ENCODE measurements around the gene CCDC14. TPM values are rescaled to one million over a fixed set of nuclear protein-coding genes. Genes with fewer than 3 reads are reported as not detected.

Gene CCDC14
- total and polyA plus RNA-seq, 2 experiments from 2014 or later: 23.2 to 39.0 TPM

- Histone ChIP-seq H4K20me1 (ENCODE audit: insufficient read depth) (no peaks in the 10 kb centered on the region), H3K4me3 (no peak overlapping the region), H3K9ac (no peak overlapping the region), H3K27me3 (replicated peaks; ENCODE audit: insufficient read depth) (no peaks in the 10 kb centered on the region), H3K9me3 (ENCODE audit: low read depth) (no peaks in the 10 kb centered on the region), H3K79me2 (ENCODE audit: insufficient read depth) (peaks cover 100% of the 10 kb centered on the region), H2AFZ (no peak overlapping the region), H3K9me2 (ENCODE audit: insufficient read depth) (no peaks in the 10 kb centered on the region), H3F3A (ENCODE audit: insufficient read depth) (0 out of 2 replicates have a peak, but pooled peaks cover 4% of the 10 kb centered on the region), H3K36me3 (ENCODE audit: low read depth) (peaks cover 29% of the 10 kb centered on the region), H3K27ac (no peak overlapping the region), H3K4me2 (ENCODE audit: unreplicated experiment) (no peak overlapping the region), H3K4me1 (ENCODE audit: insufficient read depth) (peaks cover 17% of the 10 kb centered on the region)
- in situ Hi-C loops (cut with MboI): no loop called here
- 83 to 84% methylated on average over 7 of the region's 7 CpGs for WGBS, 2 experiments (ENCODE audit: low coverage in 1 of 2, low lambda C conversion rate in 2 of 2, missing lambda C conversion rate in 2 of 2)
- DNase-seq: no peak
- TF ChIP-seq EZH2phosphoT487 (IDR thresholded peaks at IDR 0.05; ENCODE audit: insufficient read depth, low read depth) (no peak), EZH2 (IDR thresholded peaks at IDR 0.05; ENCODE audit: insufficient read depth, poor library complexity, severe bottlenecking) (no peak)
Observed at GRCh38 chr3:123878807-123879206, 82.2 kb downstream of the CCDC14 start.

GRCh38 chr3:123877965-123878364, 83.1 kb downstream of the CCDC14 start:
- no peak overlapping the region for H3K4me3 ChIP-seq
- TF ChIP-seq EZH2phosphoT487 (IDR thresholded peaks at IDR 0.05; ENCODE audit: insufficient read depth, low read depth) (no peak), EZH2 (IDR thresholded peaks at IDR 0.05; ENCODE audit: insufficient read depth, poor library complexity, severe bottlenecking) (no peak)
- H3K9me3 ChIP-seq (ENCODE audit: low read depth): no peaks in the 10 kb centered on the region
- H3K9me2 ChIP-seq (ENCODE audit: insufficient read depth): no peaks in the 10 kb centered on the region
- 0 out of 2 replicates have a peak, but pooled peaks cover 4% of the 10 kb centered on the region for H3F3A ChIP-seq (ENCODE audit: insufficient read depth)
- H3K27ac ChIP-seq: no peak overlapping the region
- H4K20me1 ChIP-seq (ENCODE audit: insufficient read depth): no peaks in the 10 kb centered on the region
- in situ Hi-C loops (cut with MboI): no loop called here
- H3K4me1 ChIP-seq (ENCODE audit: insufficient read depth): peaks cover 17% of the 10 kb centered on the region
- H2AFZ ChIP-seq: no peak overlapping the region
- 91 to 95% methylated on average over 4 of the region's 4 CpGs for WGBS, 2 experiments (ENCODE audit: low coverage in 1 of 2, low lambda C conversion rate in 2 of 2, missing lambda C conversion rate in 2 of 2)
- peaks cover 30% of the 10 kb centered on the region for H3K36me3 ChIP-seq (ENCODE audit: low read depth)
- H3K27me3 ChIP-seq (replicated peaks; ENCODE audit: insufficient read depth): no peaks in the 10 kb centered on the region
- no peak for DNase-seq
- peaks cover 100% of the 10 kb centered on the region for H3K79me2 ChIP-seq (ENCODE audit: insufficient read depth)
- no peak overlapping the region for H3K4me2 ChIP-seq (ENCODE audit: unreplicated experiment)
- H3K9ac ChIP-seq: no peak overlapping the region

GRCh38 chr3:123877466-123877865, 83.6 kb downstream of the CCDC14 start:
- H3K27ac ChIP-seq: no peak overlapping the region
- H3F3A ChIP-seq (ENCODE audit: insufficient read depth): no peaks in the 10 kb centered on the region
- H4K20me1 ChIP-seq (ENCODE audit: insufficient read depth): no peaks in the 10 kb centered on the region
- no peaks in the 10 kb centered on the region for H3K27me3 ChIP-seq (replicated peaks; ENCODE audit: insufficient read depth)
- no peak for TF ChIP-seq EZH2phosphoT487 (IDR thresholded peaks at IDR 0.05; ENCODE audit: insufficient read depth, low read depth)
- in situ Hi-C loops (cut with MboI): no loop called here
- WGBS, 2 experiments (ENCODE audit: low coverage in 1 of 2, low lambda C conversion rate in 2 of 2, missing lambda C conversion rate in 2 of 2): 75 to 81% methylated on average over 4 of the region's 4 CpGs
- no peaks in the 10 kb centered on the region for H3K9me3 ChIP-seq (ENCODE audit: low read depth)
- H3K79me2 ChIP-seq (ENCODE audit: insufficient read depth): peaks cover 100% of the 10 kb centered on the region
- peaks cover 13% of the 10 kb centered on the region for H3K4me1 ChIP-seq (ENCODE audit: insufficient read depth)
- DNase-seq: no peak
- peaks cover 30% of the 10 kb centered on the region for H3K36me3 ChIP-seq (ENCODE audit: low read depth)
- H3K9ac ChIP-seq: no peak overlapping the region
- H3K4me2 ChIP-seq (ENCODE audit: unreplicated experiment): no peak overlapping the region
- H2AFZ ChIP-seq: no peak overlapping the region
- H3K4me3 ChIP-seq: no peak overlapping the region
- H3K9me2 ChIP-seq (ENCODE audit: insufficient read depth): no peaks in the 10 kb centered on the region

GRCh38 chr3:123876858-123877257, 84.2 kb downstream of the CCDC14 start:
- Histone ChIP-seq H3F3A (ENCODE audit: insufficient read depth) (no peaks in the 10 kb centered on the region), H3K4me2 (ENCODE audit: unreplicated experiment) (no peak overlapping the region), H3K9me3 (ENCODE audit: low read depth) (no peaks in the 10 kb centered on the region), H4K20me1 (ENCODE audit: insufficient read depth) (no peaks in the 10 kb centered on the region), H3K4me3 (no peak overlapping the region), H3K36me3 (ENCODE audit: low read depth) (peaks cover 30% of the 10 kb centered on the region), H2AFZ (no peak overlapping the region), H3K4me1 (ENCODE audit: insufficient read depth) (peaks cover 9% of the 10 kb centered on the region), H3K79me2 (ENCODE audit: insufficient read depth) (peaks cover 100% of the 10 kb centered on the region), H3K27me3 (replicated peaks; ENCODE audit: insufficient read depth) (no peaks in the 10 kb centered on the region), H3K9ac (no peak overlapping the region), H3K27ac (no peak overlapping the region), H3K9me2 (ENCODE audit: insufficient read depth) (no peaks in the 10 kb centered on the region)
- DNase-seq: no peak
- in situ Hi-C loops (cut with MboI): no loop called here
- TF ChIP-seq EZH2 (IDR thresholded peaks at IDR 0.05; ENCODE audit: insufficient read depth, poor library complexity, severe bottlenecking) (no peak), EZH2phosphoT487 (IDR thresholded peaks at IDR 0.05; ENCODE audit: insufficient read depth, low read depth) (no peak)

- H3K9me3 ChIP-seq (ENCODE audit: low read depth): no peaks in the 10 kb centered on the region
- no peak overlapping the region for H3K9ac ChIP-seq
- no peaks in the 10 kb centered on the region for H4K20me1 ChIP-seq (ENCODE audit: insufficient read depth)
- H3K4me1 ChIP-seq (ENCODE audit: insufficient read depth): peaks cover 22% of the 10 kb centered on the region
- 88 to 95% methylated on average over 1 of the region's 1 CpG for WGBS, 2 experiments (ENCODE audit: low coverage in 1 of 2, low lambda C conversion rate in 2 of 2, missing lambda C conversion rate in 2 of 2)
- no peaks in the 10 kb centered on the region for H3K9me2 ChIP-seq (ENCODE audit: insufficient read depth)
- H3K27ac ChIP-seq: no peak overlapping the region
- H3K4me2 ChIP-seq (ENCODE audit: unreplicated experiment): no peak overlapping the region
- DNase-seq: no peak
- no peaks in the 10 kb centered on the region for H3K27me3 ChIP-seq (replicated peaks; ENCODE audit: insufficient read depth)
- in situ Hi-C loops (cut with MboI): no loop called here
- peaks cover 8% of the 10 kb centered on the region; the same call in 1 of the 2 replicates for H3F3A ChIP-seq (ENCODE audit: insufficient read depth)
- no peak overlapping the region for H3K4me3 ChIP-seq
- H3K79me2 ChIP-seq (ENCODE audit: insufficient read depth): peaks cover 100% of the 10 kb centered on the region
- no peak overlapping the region for H2AFZ ChIP-seq
- peaks cover 24% of the 10 kb centered on the region for H3K36me3 ChIP-seq (ENCODE audit: low read depth)
- TF ChIP-seq EZH2 (IDR thresholded peaks at IDR 0.05; ENCODE audit: insufficient read depth, poor library complexity, severe bottlenecking): no peak
- no peak for TF ChIP-seq EZH2phosphoT487 (IDR thresholded peaks at IDR 0.05; ENCODE audit: insufficient read depth, low read depth)
Observed at GRCh38 chr3:123872621-123873020, 88.4 kb downstream of the CCDC14 start.

Data from GM23248 (cell line).